Umbilical cord (tissue), 2 donors: Measurements from ENCODE around the gene TMEM87B. TPM values are rescaled to one million over a fixed set of nuclear protein-coding genes. Genes with fewer than 3 reads are reported as not detected.
A peak's percentile ranks its signal among the peaks of the same experiment; 100 is the strongest.

Source experiments
- DNase-seq: peaks from one replicate; pipeline ENCODE4 v3.0.0-alpha.2; 2015; ENCODE audit warnings: low spot score
- total RNA-seq: library from RNA; depleted of rRNA; stranded (reverse); fragments of >200 nt; gene quantifications from one replicate; pipeline ENCODE4 v1.2.3, GENCODE V29; 2014; ENCODE audit warnings: low replicate concordance; ENCODE audit not compliant: insufficient read depth

The TMEM87B gene
- 108 TPM for total RNA-seq

GRCh38 chr2:112054847-112055729, at the start of gene TMEM87B:
TSS of gene TMEM87B (plus strand) at chr2:112055269. CDS start at chr2:112055592, 323 bp downstream.
- peak; percentile 99 for DNase-seq

GRCh38 chr2:112005406-112006075, 49.5 kb upstream of the TMEM87B start:
- no peak for DNase-seq

- no peak for DNase-seq
These were observed 49.0 kb upstream of the TMEM87B start for GRCh38 chr2:112006076-112006410.

GRCh38 chr2:112007493-112007892, 47.6 kb upstream of the TMEM87B start:
- no peak for DNase-seq

- no peak for DNase-seq
These were observed 46.1 kb upstream of the TMEM87B start for GRCh38 chr2:112008910-112009485.

- DNase-seq: no peak
These were observed 44.3 kb upstream of the TMEM87B start for GRCh38 chr2:112010751-112011150.

- DNase-seq: no peak
These were observed 42.5 kb upstream of the TMEM87B start for GRCh38 chr2:112012556-112012955.

- DNase-seq: no peak
These were observed 36.2 kb upstream of the TMEM87B start for GRCh38 chr2:112018846-112019245.

- DNase-seq: no peak
These were observed 35.5 kb upstream of the TMEM87B start for GRCh38 chr2:112019569-112019982.

- no peak for DNase-seq
These were observed 34.5 kb upstream of the TMEM87B start for GRCh38 chr2:112020561-112020960.

GRCh38 chr2:112021290-112021689, 33.8 kb upstream of the TMEM87B start:
- DNase-seq: no peak

GRCh38 chr2:112021781-112022231, 33.3 kb upstream of the TMEM87B start:
- DNase-seq: no peak

GRCh38 chr2:112023707-112024106, 31.4 kb upstream of the TMEM87B start:
- no peak for DNase-seq

GRCh38 chr2:112024231-112024630, 30.8 kb upstream of the TMEM87B start:
- peak; percentile 27 for DNase-seq

- no peak for DNase-seq
These were observed 30.1 kb upstream of the TMEM87B start for GRCh38 chr2:112024896-112025491.

GRCh38 chr2:112026509-112026908, 28.6 kb upstream of the TMEM87B start:
- DNase-seq: peak; percentile 29

- DNase-seq: no peak
These were observed 27.3 kb upstream of the TMEM87B start for GRCh38 chr2:112027767-112028166.

- no peak for DNase-seq
These were observed 25.9 kb upstream of the TMEM87B start for GRCh38 chr2:112029164-112029563.

- DNase-seq: peak; percentile 75
These were observed 23.4 kb upstream of the TMEM87B start for GRCh38 chr2:112031473-112032223.

GRCh38 chr2:112032224-112032586, 22.9 kb upstream of the TMEM87B start:
- DNase-seq: no peak
